Testis (tissue), 2 donors: ENCODE data around the gene TRIM77.
"Not testable (repeated sequence)": the region's sequence is repeated elsewhere in the genome, so short reads cannot be mapped to it uniquely, and the experiment has no call there.

Experiments
- POLR2A ChIP-seq: fragments of 450-650 bp; IDR thresholded peaks from one replicate; pipeline ENCODE4 v1.6.1; 2017; ENCODE audit warnings: antibody characterized with exemption, mild to moderate bottlenecking, moderate library complexity
- TF ChIP-seq, protein P1 (sequence below), 3 experiments: fragments of 450-650 bp in 2 of 3; fragments of 200-600 bp in 1 of 3; sonication (generic) in 1 of 3; IDR thresholded peaks; one replicate each; pipeline ENCODE4 v1.5.1; 2016 to 2019; ENCODE audit warnings: antibody characterized with exemption in 3 of 3, mild to moderate bottlenecking in 2 of 3, moderate library complexity in 1 of 3

DNA sequence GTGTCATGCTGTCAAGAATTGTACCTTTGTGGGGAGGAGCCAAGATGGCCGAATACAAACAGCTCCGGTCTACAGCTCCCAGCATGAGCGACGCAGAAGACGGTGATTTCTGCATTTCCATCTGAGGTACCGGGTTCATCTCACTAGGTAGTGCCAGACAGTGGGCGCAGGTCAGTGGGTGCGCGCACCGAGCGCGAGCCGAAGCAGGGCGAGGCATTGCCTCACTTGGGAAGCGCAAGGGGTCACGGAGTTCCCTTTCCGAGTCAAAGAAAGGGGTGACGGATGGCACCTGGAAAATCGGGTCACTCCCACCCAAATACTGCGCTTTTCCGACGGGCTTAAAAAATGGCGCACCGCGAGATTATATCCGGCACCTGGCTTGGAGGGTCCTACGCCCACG, 34.1 kb downstream of the TRIM77 start:
- TF ChIP-seq, protein P1, sequence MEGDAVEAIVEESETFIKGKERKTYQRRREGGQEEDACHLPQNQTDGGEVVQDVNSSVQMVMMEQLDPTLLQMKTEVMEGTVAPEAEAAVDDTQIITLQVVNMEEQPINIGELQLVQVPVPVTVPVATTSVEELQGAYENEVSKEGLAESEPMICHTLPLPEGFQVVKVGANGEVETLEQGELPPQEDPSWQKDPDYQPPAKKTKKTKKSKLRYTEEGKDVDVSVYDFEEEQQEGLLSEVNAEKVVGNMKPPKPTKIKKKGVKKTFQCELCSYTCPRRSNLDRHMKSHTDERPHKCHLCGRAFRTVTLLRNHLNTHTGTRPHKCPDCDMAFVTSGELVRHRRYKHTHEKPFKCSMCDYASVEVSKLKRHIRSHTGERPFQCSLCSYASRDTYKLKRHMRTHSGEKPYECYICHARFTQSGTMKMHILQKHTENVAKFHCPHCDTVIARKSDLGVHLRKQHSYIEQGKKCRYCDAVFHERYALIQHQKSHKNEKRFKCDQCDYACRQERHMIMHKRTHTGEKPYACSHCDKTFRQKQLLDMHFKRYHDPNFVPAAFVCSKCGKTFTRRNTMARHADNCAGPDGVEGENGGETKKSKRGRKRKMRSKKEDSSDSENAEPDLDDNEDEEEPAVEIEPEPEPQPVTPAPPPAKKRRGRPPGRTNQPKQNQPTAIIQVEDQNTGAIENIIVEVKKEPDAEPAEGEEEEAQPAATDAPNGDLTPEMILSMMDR (IDR thresholded peaks at IDR 0.05), result not testable (repeated sequence)
- TF ChIP-seq POLR2A, result not testable (repeated sequence)
